GM12878 (cell line): Measurements from ENCODE around the gene SEC31A. TPM values are rescaled to one million over a fixed set of nuclear protein-coding genes. Genes with fewer than 3 reads are reported as not detected.

Source experiments
- ATAC-seq: fragments of 200-7000 bp; cut with Tn5 transposase; 3 replicates; pipeline ENCODE4 v1.9.1; 2020; ENCODE audit warnings: mild to moderate bottlenecking, moderate library complexity
- BruUV-seq: library from RNA; stranded (reverse); fragments of 400-500 nt; replicated peaks from 2 replicates; lab custom pipeline; 2021; lab: Mats Ljungman, UMichigan
- CTCF ChIA-PET: fragments of 300-600 bp; sonication (Branson Sonifier 250); formaldehyde crosslinking; extraction: SDS; loops from one replicate; lab custom pipeline; 2021; ENCODE audit warnings: inconsistent platforms; lab: Yijun Ruan, JAX
- POLR2A ChIA-PET: fragments of 350-600 bp; formaldehyde crosslinking; extraction: SDS; loops from one replicate; lab custom pipeline; 2021; ENCODE audit warnings: inconsistent platforms; lab: Charles Lee
- RAD21 ChIA-PET: fragments of 300-600 bp; sonication (Branson Sonifier 250); formaldehyde crosslinking; loops from one replicate; lab custom pipeline; 2023; ENCODE audit warnings: antibody characterized with exemption; ENCODE audit not compliant: unreplicated experiment; lab: Charles Lee
- SMC1A ChIA-PET: fragments of 300-600 bp; sonication (Branson Sonifier 250); formaldehyde crosslinking; loops from one replicate; lab custom pipeline; 2023; ENCODE audit not compliant: unreplicated experiment, uncharacterized antibody; lab: Charles Lee
- DNase-seq: peaks from one replicate; pipeline ENCODE4 v3.0.0-alpha.2; 2011; ENCODE audit warnings: low read depth, low spot score
- FAIRE-seq: peaks from 3 replicates; lab custom pipeline; 2011; peaks lifted over from hg19 to GRCh38; lab: Jason Lieb, UNC
- H2AFZ ChIP-seq: 2 replicates; pipeline ENCODE4 v1.6.0; 2011; ENCODE audit warnings: low read depth, low read length, control low read depth; ENCODE audit not compliant: control insufficient read depth
- H3K27ac ChIP-seq: 2 replicates; pipeline ENCODE4 v1.5.1; 2011; ENCODE audit warnings: control low read depth; ENCODE audit not compliant: control insufficient read depth, insufficient read depth
- H3K27me3 ChIP-seq, 2 experiments: replicated peaks in 1 of 2; 2 replicates each; pipeline versions ENCODE4 v1.6.0 to v1.6.1; 2011; ENCODE audit warnings: low read length in 1 of 2; ENCODE audit not compliant: control insufficient read depth in 2 of 2, insufficient read depth in 2 of 2
- H3K36me3 ChIP-seq, 2 experiments: 2 replicates each; pipeline ENCODE4 v1.5.1; 2011; ENCODE audit warnings: low read length in 1 of 2; ENCODE audit not compliant: control insufficient read depth in 2 of 2, insufficient read depth in 2 of 2
- H3K4me1 ChIP-seq: 2 replicates; pipeline ENCODE4 v1.6.1; 2011; ENCODE audit warnings: mild to moderate bottlenecking, low read length, moderate library complexity, mixed read lengths; ENCODE audit not compliant: control insufficient read depth, insufficient read depth
- H3K4me2 ChIP-seq: 2 replicates; pipeline ENCODE4 v1.6.0; 2011; ENCODE audit warnings: control low read depth; ENCODE audit not compliant: control insufficient read depth, insufficient read depth
- H3K4me3 ChIP-seq: fragments of 200-600 bp; sonication (generic); 2 replicates; pipeline ENCODE4 v1.5.1; 2016
- H3K79me2 ChIP-seq: 2 replicates; pipeline ENCODE4 v1.6.0; 2011; ENCODE audit warnings: low read length; ENCODE audit not compliant: control insufficient read depth, insufficient read depth
- H3K9ac ChIP-seq: 2 replicates; pipeline ENCODE4 v1.8.0; 2011; ENCODE audit warnings: low read length, control low read depth, mixed read lengths; ENCODE audit not compliant: control insufficient read depth, insufficient read depth
- H3K9me3 ChIP-seq: replicated peaks from 3 replicates; pipeline ENCODE4 v1.5.1; 2011; ENCODE audit warnings: mild to moderate bottlenecking, low read length; ENCODE audit not compliant: control insufficient read depth, insufficient read depth
- H4K20me1 ChIP-seq: 2 replicates; pipeline ENCODE4 v1.6.0; 2011; ENCODE audit not compliant: control insufficient read depth, insufficient read depth
- ATF7 ChIP-seq: fragments of 450-650 bp; IDR thresholded peaks from 2 replicates; pipeline ENCODE4 v1.6.1; 2016; ENCODE audit warnings: low read depth, mild to moderate bottlenecking
- BRCA1 ChIP-seq: IDR thresholded peaks from 2 replicates; pipeline ENCODE4 v1.6.1; 2011; ENCODE audit warnings: low read depth, low read length, improper control_type of control experiment
- GABPA ChIP-seq: IDR thresholded peaks from 2 replicates; pipeline ENCODE4 v1.6.1; 2014; ENCODE audit warnings: antibody characterized with exemption, low read depth, mild to moderate bottlenecking, inconsistent platforms
- IKZF1 ChIP-seq: fragments of 450-650 bp; conservative IDR thresholded peaks from 2 replicates; pipeline ENCODE4 v1.6.1; 2017; ENCODE audit warnings: antibody characterized with exemption, mild to moderate bottlenecking
- NRF1 ChIP-seq: conservative IDR thresholded peaks from 2 replicates; pipeline ENCODE4 v1.6.1; 2011; ENCODE audit warnings: mild to moderate bottlenecking, low read depth, low read length, improper control_type of control experiment
- SP1 ChIP-seq: IDR thresholded peaks from one replicate; pipeline ENCODE4 v1.6.1; 2011; ENCODE audit warnings: low read depth, low read length
- SREBF1 ChIP-seq: IDR thresholded peaks from 2 replicates; pipeline ENCODE4 v1.6.1; 2012; ENCODE audit warnings: mild to moderate bottlenecking, low read length
- SREBF2 ChIP-seq: IDR thresholded peaks from 2 replicates; pipeline ENCODE4 v1.6.1; 2012; ENCODE audit warnings: mild to moderate bottlenecking, low read length
- STAT1 ChIP-seq: fragments of 450-650 bp; conservative IDR thresholded peaks from 2 replicates; pipeline ENCODE4 v1.6.1; 2014; ENCODE audit warnings: antibody characterized with exemption, mild to moderate bottlenecking
- WGBS: methylation state at CpG from one replicate; pipeline ENCODE4 v1.1.6; 2016; ENCODE audit warnings: low lambda C conversion rate; ENCODE audit not compliant: insufficient replicate concordance, insufficient coverage; ENCODE audit errors: missing lambda C conversion rate; 5-methylcytosine and 5-hydroxymethylcytosine counted together
- in situ Hi-C: fragments of 300-500 bp; cut with MboI; formaldehyde crosslinking; loops from 9 replicates; pipeline ENCODE4 v1.14.3; 2018; ENCODE audit warnings: mixed read lengths
- intact Hi-C: fragments of 100-400 bp; cut with micrococcal nuclease; formaldehyde crosslinking; loops from one replicate; pipeline ENCODE4 v1.14.2; 2022; ENCODE audit not compliant: unreplicated experiment
- polyA plus RNA-seq, 11 experiments: library from polyadenylated mRNA; depleted of rRNA in 4 of 11; unstranded in 6 of 11; stranded (reverse) in 5 of 11; fragments of >200 nt; fragmentation: Nextera tagmentation in 4 of 11; fragmentation: Illumina TruSeq in 1 of 11; extraction: Ambion mirVana in 4 of 11; extraction: Trizol in 1 of 11; gene quantifications; 1 replicate in 1 of 11; 2 replicates in 10 of 11; pipeline versions ENCODE4 v1.2.1 to v1.2.3, GENCODE V29; 2011 to 2016; ENCODE audit warnings: inconsistent platforms in 2 of 11, missing spikeins in 2 of 11, low read depth in 1 of 11
- total RNA-seq, 4 experiments: library from RNA; depleted of rRNA in 3 of 4; stranded (reverse); fragments of >200 nt in 3 of 4; fragmentation: Illumina TruSeq in 1 of 4; extraction: Trizol in 1 of 4; gene quantifications; 2 replicates each; pipeline versions ENCODE4 v1.2.1 to v1.2.3, GENCODE V29; 2013 to 2021
- TF ChIP-seq, protein P1 (sequence below): fragments of 450-650 bp; IDR thresholded peaks from 2 replicates; pipeline ENCODE4 v1.6.1; 2016; ENCODE audit warnings: mild to moderate bottlenecking, moderate library complexity, borderline replicate concordance
- TF ChIP-seq, protein P2 (sequence below): fragments of 150-350 bp; IDR thresholded peaks from 2 replicates; pipeline ENCODE4 v1.6.1; 2014; ENCODE audit warnings: mild to moderate bottlenecking, low read depth, low read length
- TF ChIP-seq, protein P3 (sequence below): fragments of 450-650 bp; IDR thresholded peaks from 2 replicates; pipeline ENCODE4 v1.6.1; 2017; ENCODE audit warnings: mild to moderate bottlenecking, moderate library complexity

SEC31A gene
- total and polyA plus RNA-seq, 10 of the 15 experiments (the other 5 are each of a cell fraction or from before 2014, with no cell fraction given), result 74.6 to 171 (median 129) TPM

DNA sequence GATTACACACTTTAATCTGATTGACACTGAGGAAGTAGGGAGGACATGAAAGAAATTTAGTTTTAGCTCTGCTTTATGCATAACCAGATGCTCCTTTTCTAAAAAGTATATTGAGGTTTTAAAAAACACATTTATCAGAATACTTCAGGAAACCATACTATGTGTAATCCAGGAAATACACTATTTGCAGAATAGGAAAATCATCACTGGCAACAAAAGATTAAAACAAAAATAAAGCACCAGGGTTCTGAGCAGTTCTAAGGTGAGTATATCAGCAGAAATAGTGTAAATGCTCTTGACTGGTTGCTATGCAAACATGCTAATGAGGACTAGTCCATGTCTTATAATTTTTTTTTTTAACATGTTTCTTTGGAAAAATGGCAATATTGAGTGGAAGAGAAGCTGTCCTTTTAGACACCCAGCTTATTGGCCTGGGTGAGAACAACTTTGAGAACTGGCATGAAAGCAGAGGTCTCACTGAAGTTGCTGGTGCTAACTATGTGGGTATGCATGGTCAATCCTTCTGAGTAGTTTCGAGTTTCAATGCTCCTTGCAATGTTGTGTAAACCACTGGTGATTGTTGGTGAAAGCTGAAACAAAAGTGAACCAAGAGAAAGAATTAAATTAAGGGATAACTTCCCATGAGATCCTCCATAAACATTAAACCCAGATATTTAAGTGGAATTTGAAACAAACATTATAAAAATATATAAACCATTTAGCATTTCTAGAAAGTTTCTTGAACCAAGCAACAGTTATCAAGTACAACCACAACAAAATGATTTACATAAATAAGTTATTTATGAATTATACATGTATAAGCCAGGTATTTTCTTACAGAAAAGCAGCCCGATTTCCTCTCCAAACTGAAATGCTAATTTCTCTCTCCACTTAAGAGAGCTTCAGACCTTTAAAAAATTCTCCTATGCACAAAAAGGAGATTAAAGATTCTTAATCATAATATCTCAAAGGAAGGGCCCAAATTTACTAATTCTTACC, 72.0 kb downstream of the SEC31A start:
- Histone ChIP-seq H3K36me3 (peaks cover 2 to 18% of the 10 kb centered on the region in 2 experiments; a peak in 2 of 4 replicates), H2AFZ (no peak overlapping the region), H4K20me1 (no peaks in the 10 kb centered on the region), H3K27me3 (no peaks in the 10 kb centered on the region), H3K9me3 (no peaks in the 10 kb centered on the region), H3K4me1 (no peaks in the 10 kb centered on the region), H3K27ac (no peak overlapping the region), H3K79me2 (no peaks in the 10 kb centered on the region), H3K9ac (no peak overlapping the region), H3K4me2 (no peak overlapping the region), H3K4me3 (no peak overlapping the region)
- POLR2A ChIA-PET, result interaction anchor here (0.6 to 1.3 kb wide), 2 partner anchors 20 to 641 kb away, joined by 4 to 5 read pairs; partner anchors contain the start of gene SCD5
- 92% methylated on average over 2 of the region's 2 CpGs for WGBS
- intact Hi-C loops, result no loop called here
- DNase-seq (no peak), ATAC-seq (peak; percentile 77), FAIRE-seq (no peak)
- RAD21 ChIA-PET, result no interaction called here
- CTCF ChIA-PET, result interaction anchor here (0.6 kb wide), 1 partner anchor 565 kb away, joined by 3 read pairs; no protein-coding TSS in a partner anchor
- SMC1A ChIA-PET, result interaction anchor here (0.9 to 1.3 kb wide), 2 partner anchors 9 to 19 kb away, joined by 3 to 5 read pairs; no protein-coding TSS in a partner anchor
- BruUV-seq, result no TSS peak
- in situ Hi-C loops, result no loop called here
- TF ChIP-seq, protein P1, sequence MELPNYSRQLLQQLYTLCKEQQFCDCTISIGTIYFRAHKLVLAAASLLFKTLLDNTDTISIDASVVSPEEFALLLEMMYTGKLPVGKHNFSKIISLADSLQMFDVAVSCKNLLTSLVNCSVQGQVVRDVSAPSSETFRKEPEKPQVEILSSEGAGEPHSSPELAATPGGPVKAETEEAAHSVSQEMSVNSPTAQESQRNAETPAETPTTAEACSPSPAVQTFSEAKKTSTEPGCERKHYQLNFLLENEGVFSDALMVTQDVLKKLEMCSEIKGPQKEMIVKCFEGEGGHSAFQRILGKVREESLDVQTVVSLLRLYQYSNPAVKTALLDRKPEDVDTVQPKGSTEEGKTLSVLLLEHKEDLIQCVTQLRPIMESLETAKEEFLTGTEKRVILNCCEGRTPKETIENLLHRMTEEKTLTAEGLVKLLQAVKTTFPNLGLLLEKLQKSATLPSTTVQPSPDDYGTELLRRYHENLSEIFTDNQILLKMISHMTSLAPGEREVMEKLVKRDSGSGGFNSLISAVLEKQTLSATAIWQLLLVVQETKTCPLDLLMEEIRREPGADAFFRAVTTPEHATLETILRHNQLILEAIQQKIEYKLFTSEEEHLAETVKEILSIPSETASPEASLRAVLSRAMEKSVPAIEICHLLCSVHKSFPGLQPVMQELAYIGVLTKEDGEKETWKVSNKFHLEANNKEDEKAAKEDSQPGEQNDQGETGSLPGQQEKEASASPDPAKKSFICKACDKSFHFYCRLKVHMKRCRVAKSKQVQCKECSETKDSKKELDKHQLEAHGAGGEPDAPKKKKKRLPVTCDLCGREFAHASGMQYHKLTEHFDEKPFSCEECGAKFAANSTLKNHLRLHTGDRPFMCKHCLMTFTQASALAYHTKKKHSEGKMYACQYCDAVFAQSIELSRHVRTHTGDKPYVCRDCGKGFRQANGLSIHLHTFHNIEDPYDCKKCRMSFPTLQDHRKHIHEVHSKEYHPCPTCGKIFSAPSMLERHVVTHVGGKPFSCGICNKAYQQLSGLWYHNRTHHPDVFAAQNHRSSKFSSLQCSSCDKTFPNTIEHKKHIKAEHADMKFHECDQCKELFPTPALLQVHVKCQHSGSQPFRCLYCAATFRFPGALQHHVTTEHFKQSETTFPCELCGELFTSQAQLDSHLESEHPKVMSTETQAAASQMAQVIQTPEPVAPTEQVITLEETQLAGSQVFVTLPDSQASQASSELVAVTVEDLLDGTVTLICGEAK, result no peak
- TF ChIP-seq BRCA1 (no peak), SREBF2 (no peak), STAT1 (no peak), SREBF1 (no peak), ATF7 (no peak), SP1 (no peak), IKZF1 (no peak), GABPA (no peak), NRF1 (no peak)
- TF ChIP-seq, protein P2, sequence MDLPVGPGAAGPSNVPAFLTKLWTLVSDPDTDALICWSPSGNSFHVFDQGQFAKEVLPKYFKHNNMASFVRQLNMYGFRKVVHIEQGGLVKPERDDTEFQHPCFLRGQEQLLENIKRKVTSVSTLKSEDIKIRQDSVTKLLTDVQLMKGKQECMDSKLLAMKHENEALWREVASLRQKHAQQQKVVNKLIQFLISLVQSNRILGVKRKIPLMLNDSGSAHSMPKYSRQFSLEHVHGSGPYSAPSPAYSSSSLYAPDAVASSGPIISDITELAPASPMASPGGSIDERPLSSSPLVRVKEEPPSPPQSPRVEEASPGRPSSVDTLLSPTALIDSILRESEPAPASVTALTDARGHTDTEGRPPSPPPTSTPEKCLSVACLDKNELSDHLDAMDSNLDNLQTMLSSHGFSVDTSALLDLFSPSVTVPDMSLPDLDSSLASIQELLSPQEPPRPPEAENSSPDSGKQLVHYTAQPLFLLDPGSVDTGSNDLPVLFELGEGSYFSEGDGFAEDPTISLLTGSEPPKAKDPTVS, result no peak
- TF ChIP-seq, protein P3, sequence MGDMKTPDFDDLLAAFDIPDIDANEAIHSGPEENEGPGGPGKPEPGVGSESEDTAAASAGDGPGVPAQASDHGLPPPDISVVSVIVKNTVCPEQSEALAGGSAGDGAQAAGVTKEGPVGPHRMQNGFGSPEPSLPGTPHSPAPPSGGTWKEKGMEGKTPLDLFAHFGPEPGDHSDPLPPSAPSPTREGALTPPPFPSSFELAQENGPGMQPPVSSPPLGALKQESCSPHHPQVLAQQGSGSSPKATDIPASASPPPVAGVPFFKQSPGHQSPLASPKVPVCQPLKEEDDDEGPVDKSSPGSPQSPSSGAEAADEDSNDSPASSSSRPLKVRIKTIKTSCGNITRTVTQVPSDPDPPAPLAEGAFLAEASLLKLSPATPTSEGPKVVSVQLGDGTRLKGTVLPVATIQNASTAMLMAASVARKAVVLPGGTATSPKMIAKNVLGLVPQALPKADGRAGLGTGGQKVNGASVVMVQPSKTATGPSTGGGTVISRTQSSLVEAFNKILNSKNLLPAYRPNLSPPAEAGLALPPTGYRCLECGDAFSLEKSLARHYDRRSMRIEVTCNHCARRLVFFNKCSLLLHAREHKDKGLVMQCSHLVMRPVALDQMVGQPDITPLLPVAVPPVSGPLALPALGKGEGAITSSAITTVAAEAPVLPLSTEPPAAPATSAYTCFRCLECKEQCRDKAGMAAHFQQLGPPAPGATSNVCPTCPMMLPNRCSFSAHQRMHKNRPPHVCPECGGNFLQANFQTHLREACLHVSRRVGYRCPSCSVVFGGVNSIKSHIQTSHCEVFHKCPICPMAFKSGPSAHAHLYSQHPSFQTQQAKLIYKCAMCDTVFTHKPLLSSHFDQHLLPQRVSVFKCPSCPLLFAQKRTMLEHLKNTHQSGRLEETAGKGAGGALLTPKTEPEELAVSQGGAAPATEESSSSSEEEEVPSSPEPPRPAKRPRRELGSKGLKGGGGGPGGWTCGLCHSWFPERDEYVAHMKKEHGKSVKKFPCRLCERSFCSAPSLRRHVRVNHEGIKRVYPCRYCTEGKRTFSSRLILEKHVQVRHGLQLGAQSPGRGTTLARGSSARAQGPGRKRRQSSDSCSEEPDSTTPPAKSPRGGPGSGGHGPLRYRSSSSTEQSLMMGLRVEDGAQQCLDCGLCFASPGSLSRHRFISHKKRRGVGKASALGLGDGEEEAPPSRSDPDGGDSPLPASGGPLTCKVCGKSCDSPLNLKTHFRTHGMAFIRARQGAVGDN, result no peak
